T-helper 2 cell treated with Interferon-gamma antibody and Interleukin-4, amounts not matched to agents 100 ng/mL and 5 ng/mL, for 36 hours (primary cell): ENCODE data around the gene MEAK7. TPM values are rescaled to one million over a fixed set of nuclear protein-coding genes. Genes with fewer than 3 reads are reported as not detected.

Experiments used
- intact Hi-C: fragments of 100-400 bp; cut with micrococcal nuclease; formaldehyde crosslinking; loops from one replicate; pipeline ENCODE4 v1.15.1; 2023
- total RNA-seq: library from RNA; stranded (reverse); gene quantifications from 2 replicates; pipeline ENCODE4 v1.2.3, GENCODE V29; 2022

The MEAK7 gene
- total RNA-seq, 1 donor from 2014 or later, result 23.6 TPM

DNA sequence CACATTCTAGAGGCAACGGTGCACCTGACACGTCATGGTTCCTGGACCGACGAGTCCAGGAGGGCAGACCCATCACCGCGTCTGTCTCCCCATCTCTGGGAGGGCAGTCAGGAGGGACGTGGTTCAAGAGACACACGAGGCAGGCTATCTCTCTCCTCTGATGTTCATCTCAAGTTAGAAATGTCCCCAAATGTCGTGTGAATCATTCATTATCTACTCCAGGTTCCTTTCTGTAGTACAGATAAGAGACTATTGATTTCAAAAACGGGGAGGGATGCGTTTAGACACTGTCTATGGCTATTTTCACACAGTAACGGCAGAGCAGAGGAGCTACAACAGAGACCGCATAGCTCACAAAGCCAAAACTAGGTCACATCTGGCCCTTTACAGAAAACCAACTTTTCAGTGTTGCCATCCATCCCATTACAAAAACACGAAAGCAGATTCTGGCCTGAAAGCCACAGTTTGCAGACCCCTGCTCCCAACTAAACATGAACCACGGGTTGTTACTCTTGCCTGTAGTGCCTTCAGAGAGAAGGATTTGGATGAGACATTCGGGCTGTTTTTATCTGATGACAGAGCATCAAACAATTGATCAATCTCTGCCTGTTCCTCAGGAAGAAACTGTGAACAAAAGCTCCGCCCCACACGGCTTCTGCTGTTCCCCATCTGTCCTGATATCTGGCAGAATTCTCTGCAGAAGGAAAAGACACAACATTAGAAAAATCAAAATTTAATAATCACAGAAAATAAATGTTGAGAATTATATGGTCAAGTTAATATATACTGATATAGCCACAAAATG lies 6.8 kb downstream of the MEAK7 start:
- intact Hi-C loops, result no loop called here

DNA sequence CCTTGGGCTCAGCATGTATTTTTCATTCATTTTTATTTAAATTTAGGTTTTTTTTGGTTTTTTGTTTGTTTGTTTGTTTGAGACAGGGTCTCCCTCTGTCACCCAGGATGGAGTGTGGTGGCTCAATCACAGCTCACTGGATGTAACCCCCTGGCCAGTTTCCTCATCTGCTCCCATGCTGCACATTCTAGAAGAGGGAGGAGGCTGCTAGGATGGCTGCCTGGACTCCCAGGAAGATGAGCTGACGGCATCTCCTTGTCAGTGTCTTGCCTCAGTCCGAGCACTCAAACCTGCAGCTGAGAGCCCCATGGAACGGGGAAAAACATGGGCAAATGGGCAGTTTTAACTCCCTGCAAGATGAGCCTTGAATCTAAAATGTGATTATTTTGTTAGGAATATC lies 7.5 kb downstream of the MEAK7 start:
- intact Hi-C loops, result no loop called here

DNA sequence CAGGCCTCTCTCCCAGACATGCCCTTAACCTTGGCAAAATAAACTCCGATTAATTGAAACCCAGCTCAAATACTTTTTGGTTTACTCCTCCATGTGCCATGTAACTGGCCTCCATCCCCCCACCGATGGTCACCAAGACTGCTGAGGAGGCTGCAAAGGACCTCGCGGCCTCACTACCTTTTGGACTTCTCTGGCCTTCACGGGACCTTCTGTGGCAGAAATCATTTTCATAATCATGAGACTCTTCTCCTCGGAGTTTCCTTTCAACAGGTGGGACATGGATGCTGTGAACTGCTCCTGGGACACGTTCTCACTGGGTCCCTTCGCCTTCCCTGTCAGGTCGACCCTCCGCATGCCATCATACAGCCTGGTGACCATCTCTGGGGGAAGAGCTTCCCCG lies 9.0 kb downstream of the MEAK7 start:
- intact Hi-C loops, result no loop called here

DNA sequence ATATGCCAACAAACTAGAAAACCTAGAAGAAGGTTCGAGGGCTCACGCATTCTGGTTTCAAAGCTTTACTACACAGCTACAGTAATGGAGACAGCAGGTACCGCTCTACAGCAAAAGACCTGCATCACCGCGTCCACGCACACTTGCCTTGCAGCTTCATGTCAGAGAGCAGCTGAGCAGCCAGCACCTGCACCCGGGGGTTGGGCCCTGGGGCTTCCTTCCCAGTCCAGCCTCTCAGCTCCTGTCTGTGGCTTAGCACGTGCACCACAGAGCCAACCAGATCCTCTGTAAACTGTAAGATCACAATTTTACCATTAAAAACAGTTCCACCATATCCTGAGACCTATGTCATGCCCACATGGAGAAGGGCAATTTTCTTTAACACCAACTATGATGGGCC lies 15.3 kb downstream of the MEAK7 start:
- intact Hi-C loops, result no loop called here

DNA sequence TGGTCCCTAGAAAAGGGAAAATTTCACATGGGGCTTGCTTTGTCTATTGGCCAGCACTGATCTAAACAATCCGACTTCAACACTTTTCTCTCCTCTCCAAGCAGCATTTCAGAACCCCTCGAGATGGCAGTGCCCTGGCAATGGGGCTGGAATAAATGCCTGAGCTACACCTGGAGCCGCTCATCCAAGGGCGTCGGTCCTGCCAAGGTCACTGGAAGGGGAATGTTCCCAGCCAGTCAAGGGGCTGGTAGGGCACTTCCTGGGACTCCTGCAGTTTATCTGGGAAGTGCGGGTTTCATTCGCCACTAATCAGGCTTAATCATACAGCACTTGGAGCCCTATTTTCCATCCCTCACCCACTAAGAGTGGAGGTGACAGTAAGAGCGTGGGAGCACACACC lies 17.1 kb downstream of the MEAK7 start:
- intact Hi-C loops, result no loop called here

DNA sequence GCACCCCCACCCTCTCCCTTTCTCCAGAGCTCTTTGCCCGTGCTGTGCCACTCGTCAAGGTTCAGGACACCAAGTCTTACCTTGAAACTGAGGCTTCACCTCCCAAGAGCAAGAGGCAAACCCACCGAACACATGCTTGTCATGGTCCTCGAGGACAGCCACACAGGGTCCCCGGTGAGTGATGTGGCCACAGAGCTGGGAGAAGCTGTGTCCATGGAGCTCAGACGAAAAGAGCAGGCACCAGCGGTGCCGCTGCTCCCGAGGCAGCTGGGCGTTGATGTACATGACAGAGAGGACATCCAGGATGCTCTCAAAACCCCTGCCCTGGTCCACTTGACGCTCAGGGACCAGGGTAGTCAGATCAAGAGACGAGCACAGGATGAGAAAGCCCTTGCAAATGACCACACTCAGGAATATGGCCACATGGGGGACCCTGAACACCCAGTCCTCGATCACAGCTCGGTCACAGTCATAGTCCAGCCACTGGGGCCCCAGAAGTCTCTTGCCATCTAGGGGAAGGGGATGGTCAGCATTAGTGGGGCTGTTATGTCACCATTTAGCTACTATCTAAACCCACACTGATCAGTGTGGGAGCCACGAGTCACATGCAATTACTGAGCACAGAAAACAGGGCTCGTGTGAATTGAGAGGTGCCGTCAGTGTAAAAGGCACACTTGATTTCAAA lies 17.8 kb downstream of the MEAK7 start:
- intact Hi-C loops, result no loop called here

DNA sequence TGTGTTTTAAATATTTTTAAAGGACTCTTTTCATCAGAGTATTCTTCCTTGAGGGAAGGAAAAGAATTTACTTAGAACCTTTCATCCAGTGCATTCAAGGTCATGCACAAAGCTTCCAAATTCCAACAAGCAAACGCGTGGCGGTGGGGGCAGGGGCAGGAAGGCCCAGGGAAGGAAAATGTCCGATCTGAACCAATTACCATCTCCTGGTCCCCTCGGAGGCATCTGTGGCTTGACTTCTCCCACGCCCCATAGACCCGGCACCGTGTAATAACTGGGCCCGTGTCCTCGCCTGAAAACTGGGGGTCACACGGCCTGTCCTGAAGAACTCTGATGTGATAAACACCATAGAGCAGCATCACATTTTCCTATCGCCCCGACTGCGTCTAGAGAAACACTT lies 18.3 kb downstream of the MEAK7 start:
- intact Hi-C loops, result no loop called here

DNA sequence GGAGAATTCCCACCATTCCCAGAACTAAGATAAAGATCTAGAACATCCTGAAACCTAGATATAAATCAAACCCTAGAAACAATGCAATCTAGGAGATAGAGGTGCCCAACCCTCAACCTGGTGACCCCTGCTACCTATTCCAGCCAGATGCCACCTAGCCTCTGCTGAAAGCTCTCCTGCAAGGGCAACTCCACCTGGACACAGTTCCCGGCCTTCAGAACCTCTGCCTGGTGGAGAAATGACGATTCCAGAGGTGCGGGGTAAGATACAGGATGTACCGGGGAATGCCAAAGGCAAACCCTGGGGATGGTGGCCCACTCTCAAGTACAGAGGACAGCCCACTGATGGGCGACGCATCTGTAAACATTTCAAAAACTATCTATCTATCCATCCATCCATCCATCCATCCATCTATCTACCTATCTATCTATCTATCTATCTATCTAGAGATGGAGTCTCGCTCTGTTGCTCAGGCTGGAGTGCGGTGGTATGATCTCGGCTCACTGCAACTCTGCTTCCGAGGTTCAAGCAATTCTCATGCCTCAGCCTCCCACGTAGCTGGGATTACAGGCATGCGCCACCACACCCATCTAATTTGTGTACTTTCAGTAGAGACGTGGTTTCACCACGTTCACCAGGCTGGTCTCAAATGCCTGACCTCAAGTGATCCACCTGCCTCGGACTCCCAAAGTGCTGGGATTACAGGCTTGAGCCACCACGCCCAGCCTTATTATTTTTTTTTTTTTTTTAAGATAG lies 19.0 kb downstream of the MEAK7 start:
- intact Hi-C loops, result no loop called here

DNA sequence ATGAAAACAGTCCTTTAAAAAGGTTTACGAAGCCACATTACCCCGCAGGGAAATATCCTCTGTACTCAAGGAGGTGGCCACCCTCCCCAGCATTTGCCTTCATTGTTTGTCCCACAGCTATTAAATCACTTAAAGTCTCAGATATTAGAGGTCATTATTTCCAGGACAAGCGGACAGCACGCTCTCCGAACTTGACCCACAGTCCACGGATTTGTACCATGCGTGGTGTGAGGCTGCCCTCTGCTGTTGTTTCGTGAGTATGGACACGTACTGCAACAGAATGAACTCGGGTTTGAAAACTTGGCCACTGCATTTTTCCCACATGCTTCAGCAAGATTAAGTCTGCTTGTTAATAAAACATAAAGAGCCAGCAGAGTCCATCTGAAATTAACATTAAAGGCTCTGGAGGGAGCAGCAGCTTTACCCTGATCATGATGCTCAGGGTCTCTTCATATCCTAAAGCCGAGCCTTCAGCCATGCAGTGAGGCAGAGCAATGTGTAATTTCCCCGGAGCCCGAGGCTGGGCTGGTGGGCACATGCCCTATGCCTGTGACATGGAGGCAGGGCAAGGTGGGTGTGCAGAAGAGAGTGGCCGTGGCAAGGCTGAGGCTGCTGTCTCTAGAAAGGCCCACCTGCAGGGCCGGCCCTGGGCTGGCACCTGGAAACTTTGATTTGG lies 19.7 kb downstream of the MEAK7 start:
- intact Hi-C loops, result loop anchor here (1.0 kb wide), 1 partner anchor 207 kb away; no protein-coding TSS in a partner anchor

DNA sequence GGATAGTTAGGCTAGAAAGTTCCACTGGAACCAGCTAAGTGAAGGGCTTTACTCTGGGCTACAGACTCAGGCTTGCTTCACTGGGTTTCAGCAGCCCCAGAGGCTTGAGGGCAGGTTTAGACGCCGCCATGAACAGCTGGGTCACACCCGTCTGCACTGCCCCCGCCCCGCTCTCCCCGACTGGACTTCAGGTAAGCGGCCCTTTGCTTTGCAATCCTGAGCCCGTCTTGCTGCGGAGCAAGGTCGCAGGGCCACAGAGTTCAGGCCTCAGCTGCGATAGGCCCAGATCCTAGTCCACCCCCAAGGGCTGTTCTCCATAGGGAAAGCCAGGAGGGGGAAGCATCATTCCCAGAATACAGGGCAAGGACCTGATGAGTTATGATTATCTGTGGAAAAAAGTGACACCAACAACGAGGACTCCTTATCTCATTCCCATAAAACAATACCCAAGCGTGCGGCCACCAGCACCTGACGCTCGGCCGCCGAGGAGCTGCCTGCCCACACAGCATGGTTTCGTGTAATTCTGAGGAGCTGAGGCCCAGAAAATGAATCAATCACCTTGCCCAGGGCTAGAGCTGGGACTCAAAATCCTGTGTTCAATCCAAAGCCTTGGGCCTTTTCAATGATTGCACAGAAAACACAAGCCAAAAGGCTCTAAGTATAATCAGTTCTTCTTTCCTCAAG lies 20.4 kb downstream of the MEAK7 start:
- intact Hi-C loops, result loop anchor here (1.0 kb wide), 1 partner anchor 207 kb away; no protein-coding TSS in a partner anchor

DNA sequence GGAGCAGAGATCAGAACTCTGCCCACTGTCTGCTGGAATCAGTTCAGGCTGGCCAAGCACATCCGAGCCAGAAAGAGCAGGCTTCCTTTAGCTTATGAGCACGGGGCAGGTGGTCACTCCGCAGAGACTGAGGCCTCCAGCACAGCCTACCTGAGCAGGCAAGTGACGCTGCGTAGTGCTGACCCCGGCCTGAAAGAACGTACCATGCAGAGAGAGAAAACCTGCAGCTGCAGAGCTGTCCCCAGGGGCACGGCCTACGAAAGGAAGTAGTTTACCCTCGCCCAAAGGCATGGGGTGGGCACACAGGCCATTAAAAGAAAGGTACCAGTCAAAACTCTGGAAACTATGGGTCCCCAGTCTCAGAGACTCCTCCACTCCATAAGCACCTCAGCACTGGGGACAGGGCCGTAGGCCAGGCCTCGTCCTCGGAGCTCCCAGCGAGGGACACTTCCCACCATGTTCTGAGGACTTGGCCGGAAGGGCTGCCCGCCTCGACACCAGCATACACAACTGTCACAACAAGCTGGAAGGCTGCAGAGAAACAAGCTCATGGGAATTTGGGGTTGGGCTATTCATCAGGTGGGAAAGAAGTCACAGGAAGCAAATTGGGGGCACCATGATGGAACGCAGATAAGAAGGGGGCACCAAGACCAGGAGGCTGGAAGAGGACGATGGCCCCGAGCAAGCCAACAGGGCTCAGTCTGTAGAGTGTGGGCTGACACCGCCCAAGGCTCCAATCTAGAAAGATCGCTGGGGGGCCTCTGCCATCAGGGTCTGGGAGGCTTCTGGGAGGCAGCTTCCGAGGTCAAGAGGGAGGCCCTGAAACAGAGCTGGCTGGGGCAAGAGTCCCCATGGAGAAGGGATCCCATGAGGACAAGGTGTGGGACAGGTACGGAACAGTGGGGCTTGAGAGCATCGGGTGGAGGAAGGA lies 21.2 kb downstream of the MEAK7 start:
- intact Hi-C loops, result no loop called here

DNA sequence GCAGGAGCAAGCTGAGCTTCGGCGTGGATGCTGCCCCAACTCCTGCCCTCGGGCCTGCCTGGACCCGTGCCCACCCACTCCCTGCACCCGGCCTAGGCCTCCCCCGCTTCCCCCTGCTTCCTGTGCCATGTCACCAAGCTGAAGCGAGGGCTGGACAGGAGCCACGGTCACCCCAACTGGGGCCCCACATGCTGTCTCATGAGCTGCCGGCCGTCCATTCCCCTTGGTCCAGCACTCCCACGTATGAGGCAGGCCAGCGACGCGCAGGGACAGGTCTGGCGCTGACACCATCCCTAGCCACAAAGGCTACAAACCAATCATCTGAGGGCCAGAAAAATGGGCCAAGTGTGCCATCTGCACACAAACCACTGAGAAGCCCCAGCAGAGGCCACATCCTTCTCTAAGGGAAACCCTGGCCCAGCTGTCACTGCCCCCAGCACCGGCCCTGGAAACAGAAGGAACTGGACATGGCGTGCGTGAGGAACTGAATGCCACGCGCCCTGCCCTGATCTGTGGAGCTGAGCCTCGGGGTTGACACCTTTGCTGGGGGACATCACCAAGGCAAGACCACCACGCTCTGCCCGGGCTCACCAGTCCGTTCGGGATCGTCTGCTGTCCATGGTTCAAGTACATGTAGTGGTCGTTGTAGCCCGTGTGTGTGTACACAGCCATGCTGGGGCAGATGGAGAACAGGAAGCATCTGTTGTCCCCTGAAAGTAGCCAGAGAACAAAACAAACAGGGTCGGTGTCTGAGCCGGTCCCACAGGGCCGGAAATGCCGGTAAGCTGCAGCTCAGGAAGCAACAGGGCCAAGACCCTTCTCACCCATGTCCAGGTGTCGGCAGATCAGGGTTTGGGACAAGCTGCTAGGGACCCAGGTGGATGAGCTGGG lies 22.2 kb downstream of the MEAK7 start:
- intact Hi-C loops, result no loop called here

DNA sequence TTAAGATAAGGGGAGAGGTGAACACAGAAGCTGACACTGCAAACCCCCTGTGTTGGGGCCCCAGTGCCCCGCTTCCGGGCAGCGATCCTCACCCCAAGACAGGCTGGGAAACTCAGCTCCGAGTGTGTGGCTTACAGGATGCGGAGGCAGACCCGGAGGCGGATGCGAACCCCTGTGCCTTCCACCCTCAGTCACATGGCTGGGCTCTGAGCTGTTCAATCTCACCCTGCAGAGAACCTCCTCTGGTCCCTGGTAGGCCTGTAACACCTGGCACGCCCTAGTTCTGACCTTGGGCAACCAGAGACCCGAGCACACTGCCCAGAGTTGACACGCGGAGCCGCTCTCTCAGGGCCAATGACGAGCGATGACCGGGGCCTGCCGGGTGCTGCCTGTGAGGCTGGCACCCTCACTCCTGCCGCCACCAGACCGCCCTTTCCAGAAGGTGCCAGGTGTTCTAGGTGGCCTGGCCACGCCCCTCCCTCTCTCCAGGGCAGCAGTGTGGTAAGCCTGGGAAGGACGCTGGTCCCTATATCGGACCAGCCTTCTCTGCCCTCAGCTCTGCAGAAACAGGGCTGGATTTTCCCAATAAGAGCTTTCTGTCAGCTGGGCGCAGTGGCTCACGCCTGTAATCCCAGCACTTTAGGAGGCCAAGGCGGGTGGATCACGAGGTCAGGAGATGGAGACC lies 23.3 kb downstream of the MEAK7 start:
- intact Hi-C loops, result no loop called here

DNA sequence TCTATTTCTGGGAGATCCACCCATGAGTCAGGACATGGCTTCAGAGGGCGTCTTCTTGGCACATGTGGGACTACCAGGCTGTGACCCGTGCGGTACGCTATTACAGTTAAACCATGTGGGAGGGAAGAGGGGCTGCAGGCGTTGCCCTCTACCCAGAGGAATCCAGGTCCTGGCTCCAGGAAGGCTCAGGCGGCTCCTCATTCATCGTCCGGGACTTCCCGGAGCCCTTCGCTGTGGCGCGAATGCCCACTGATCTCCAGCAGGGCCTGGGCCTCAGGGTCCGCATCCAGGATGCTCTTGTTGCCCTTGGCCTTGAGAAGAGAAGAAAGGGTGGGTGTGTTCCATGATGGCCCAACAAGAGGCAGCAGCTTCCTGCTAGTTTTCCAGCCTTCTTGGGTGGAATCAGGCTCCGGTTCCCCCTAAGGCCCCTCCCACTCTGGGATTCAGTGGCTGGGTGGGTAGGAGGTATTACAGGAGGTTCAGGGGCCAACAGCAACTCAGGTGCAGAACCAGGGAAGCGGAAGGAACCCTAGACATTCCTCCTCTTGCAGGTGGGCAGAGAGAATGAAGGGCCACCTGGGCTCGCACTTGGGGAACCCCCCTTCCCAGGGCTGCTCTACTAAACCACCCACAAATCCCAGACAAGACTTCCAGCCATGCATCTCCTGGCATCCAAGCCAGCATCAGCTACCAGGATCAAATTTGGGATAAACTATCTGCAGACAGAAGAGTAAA lies 24.6 kb downstream of the MEAK7 start:
- intact Hi-C loops, result no loop called here

DNA sequence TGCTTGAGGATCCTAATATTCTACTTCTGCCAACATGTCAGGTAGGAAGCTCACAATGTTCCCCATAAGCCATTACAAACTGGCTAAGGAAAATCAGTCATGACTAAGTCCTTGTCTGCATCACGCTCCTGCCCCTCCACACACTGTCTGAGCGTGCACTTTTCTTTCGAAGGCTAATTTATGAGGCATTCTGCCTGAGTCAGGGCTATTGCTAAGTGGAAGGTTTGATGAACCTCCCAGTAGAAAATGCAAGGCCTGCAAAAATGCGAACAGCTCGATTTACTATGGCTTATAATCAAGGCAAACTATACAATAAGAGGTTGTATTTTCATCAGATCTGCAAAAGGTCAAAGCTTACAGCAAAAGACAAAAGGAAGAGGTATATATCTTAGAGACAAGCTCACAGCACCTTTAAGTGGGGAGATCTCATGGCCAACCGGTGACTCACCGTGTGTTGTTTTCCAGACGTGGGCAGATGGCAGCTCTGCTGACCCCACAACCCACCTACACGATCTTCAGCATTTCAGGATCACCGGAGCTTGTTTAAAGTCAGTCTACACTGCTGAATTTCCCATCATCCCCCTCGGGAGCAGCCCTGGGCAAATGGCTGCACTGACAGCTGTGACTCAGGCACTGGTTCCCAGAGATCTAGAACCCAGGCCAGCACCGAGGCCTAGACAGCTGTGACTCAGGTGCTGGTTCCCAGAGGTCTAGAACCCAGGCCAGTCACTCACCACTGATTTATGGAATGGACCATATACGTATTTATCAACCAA lies 26.1 kb downstream of the MEAK7 start:
- intact Hi-C loops, result no loop called here

DNA sequence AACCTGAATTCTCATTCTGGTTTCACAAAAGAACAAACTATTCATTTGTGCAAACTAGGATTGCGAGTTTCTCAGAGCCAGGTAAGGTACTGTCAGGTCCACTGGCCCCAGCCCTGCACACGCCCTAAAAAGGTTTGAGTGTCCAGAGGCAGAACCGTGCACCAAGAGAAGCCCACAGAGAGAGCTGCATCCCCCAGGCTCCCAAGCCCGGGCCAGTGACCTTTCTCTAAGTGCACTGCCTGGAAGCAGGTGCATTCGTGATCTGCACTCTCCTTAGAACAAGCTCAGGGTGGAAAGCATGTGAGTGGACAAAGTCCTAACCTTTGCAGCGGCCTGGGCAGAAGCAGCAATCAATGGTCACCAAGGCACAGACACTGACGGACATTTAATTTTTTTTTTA lies 26.8 kb downstream of the MEAK7 start:
- intact Hi-C loops, result no loop called here

DNA sequence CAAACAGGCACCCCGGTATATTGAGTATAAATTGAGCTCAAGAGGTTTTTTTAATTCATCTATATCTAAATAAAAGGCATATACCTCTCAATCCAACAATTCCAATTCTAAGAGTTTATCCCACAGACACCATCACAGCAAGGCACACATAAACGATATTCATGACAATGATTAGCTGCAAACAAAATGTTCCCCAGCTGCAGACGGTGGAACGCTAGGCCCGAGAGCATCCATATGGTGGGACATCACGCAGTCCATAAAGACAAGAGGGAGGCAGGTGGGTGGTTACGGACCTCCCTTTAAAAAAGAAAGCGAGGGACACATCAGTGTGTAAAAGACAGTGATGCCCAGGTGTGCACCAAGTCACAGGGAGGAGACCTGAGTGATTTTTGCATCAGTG lies 28.1 kb downstream of the MEAK7 start:
- intact Hi-C loops, result no loop called here
